SK-N-MC (cell line): ENCODE measurements around the gene FHIT.

Experiments
- EZH2 ChIP-seq: fragments of 200-600 bp; sonication (generic); IDR thresholded peaks from one replicate; pipeline ENCODE4 v1.6.1; 2017; ENCODE audit warnings: antibody characterized with exemption
- FOXP2 ChIP-seq: optimal IDR thresholded peaks from 2 replicates; pipeline ENCODE3; 2011; ENCODE audit warnings: mild to moderate bottlenecking, moderate library complexity; ENCODE audit not compliant: insufficient read depth; ENCODE audit errors: extremely low read length, control extremely low read depth
- POLR2AphosphoS5 ChIP-seq: IDR thresholded peaks from 2 replicates; pipeline ENCODE4 v1.6.1; 2012; ENCODE audit warnings: mild to moderate bottlenecking, low read depth, low read length, borderline replicate concordance

DNA sequence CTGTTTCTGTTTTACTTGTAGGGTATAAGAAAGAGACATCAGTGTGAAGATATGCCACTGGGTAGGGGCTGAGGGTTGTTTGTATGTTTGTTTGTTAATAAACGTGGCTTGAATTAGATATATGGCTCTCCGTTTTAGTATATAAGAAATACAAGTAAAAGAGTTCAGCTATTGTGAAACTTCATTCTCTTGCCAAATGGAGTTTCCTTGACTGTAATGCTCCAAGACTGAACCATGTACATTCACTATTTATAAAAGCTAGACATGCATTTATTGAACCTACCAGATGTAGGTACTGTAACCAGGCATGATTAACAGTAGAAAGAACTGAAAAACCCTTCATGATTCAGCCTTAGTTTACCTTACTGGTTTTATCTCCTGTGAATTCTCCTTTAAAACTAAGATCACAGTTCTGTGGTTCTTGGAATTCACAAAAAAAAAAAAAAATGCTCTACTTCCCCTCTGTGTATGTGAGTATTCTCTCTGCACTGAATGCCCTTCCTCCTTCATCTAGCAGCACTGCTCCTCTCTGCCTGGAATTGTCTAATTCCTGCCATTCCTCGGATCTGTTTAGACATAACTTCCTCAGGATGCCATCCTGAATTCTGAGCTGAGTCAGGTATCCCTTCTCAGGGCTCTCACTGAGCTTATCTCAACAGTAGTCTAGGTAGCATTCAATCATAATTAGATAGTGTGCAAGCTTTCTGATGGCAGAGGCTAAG is 504.4 kb downstream of the FHIT start:
- TF ChIP-seq POLR2AphosphoS5: no peak
- TF ChIP-seq EZH2: no peak
- no peak for TF ChIP-seq FOXP2
